NCI-H345 treated with DMSO at 0.1 percent for 48 hours (cell line): ENCODE results near the gene NCS1.

ENCODE experiments used
- DNase-seq: peaks from one replicate; lab custom pipeline; 2025; ENCODE audit not compliant: unreplicated experiment; lab: John Stamatoyannopoulos, UW

Gene NCS1

DNA sequence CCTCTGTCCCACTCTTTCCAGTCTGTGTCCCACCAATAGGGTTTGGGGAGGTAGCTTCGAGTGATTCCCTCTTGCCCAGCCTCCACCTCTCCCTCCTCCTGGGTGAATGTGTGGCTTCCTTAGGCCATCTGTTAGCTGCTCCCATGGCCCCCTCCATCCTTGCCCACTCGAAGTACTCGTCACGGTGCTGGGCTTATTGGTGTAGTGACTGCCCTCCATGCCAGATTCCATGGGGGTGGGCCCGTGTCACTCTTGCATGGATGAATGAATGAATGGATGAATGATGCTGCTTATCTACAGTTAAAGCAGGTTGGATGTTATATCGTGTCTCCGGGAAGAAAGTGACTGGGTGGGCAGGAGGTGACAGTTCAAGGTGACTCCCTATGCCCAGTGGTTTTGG is 112.5 kb downstream of the NCS1 start:
- DNase-seq = no peak

DNA sequence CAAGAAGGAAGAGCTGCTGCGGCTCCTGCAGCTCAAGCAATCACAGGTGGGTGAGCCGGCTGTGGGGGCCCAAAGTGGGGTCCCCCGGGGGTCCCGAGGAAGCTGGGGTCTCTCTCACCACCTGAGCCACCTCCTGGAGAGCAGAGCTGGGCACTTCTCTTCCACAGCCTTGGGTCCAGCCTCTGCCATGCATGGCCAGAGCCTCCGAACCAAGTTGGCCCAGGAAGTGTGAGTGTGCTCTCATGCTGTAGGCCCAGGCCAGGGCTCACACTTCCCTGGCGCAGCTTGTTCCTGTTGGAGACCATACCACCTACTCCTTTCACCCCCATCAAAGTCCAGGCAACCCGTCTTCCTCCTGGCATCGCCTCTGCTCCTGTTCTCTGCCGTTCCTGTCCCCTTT is 113.1 kb downstream of the NCS1 start:
- no peak for DNase-seq

DNA sequence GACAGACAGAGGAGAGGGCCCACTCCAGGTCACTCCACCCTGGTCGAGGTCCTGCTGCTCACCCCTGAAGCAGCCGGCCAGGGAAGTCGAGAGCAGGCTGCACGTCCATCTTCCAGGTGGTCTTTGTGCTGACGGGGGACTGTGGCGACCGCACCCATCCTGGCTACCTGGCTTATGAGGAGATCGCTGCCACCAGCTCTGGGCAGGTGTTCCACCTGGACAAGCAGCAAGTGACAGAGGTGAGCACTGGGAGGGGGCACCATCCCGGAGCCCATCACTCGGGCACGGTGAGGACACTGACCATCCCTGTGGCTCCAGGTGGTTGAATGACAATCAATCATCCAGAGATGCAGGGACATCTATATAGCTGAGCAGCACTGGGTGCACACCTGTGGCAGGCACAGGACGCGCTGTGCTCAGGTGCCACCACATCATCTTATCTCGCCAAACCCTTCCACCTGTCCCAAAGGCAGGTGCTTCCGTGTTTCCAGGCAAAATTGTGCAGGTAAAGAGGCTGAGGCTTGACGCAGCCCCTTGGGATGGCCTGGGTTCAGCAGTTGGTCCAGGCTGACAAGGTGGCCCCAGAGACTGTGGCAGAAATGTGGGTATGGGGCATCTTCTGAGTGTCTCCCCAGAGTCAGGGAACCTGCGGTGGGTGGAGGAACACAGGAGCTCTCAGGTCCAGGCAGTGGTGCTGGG is 114.0 kb downstream of the NCS1 start:
- no peak for DNase-seq
